Esophagus muscularis mucosa (tissue), 4 donors: Measurements from ENCODE around the gene TAF1C. TPM values are rescaled to one million over a fixed set of nuclear protein-coding genes. Genes with fewer than 3 reads are reported as not detected.

ENCODE experiments used
- DNase-seq: peaks from one replicate; pipeline ENCODE4 v3.0.0-alpha.2; 2017; ENCODE audit errors: extremely low spot score
- H3K27ac ChIP-seq, 4 donors: fragments of 200-600 bp; sonication (generic); replicated peaks in 1 of 4; 1 replicate in 3 of 4; 2 replicates in 1 of 4; pipeline ENCODE4 v1.5.1; 2016 to 2019; ENCODE audit warnings: mild to moderate bottlenecking in 1 of 4
- H3K27me3 ChIP-seq, 4 donors: fragments of 200-600 bp; sonication (generic); one replicate each; pipeline versions ENCODE4 v1.5.1 to v1.6.0; 2016 to 2019
- H3K36me3 ChIP-seq, 4 donors: fragments of 200-600 bp; sonication (generic); one replicate each; pipeline ENCODE4 v1.5.1; 2016 to 2019
- H3K4me1 ChIP-seq, 4 donors: fragments of 200-600 bp; sonication (generic); one replicate each; pipeline ENCODE4 v1.5.1; 2016 to 2019
- H3K4me3 ChIP-seq, 4 donors: fragments of 200-600 bp; sonication (generic); 1 replicate in 2 of 4; 2 replicates in 2 of 4; pipeline ENCODE4 v1.5.1; 2016 to 2019; ENCODE audit warnings: mild to moderate bottlenecking in 4 of 4, moderate library complexity in 1 of 4
- H3K9me3 ChIP-seq, 4 donors: fragments of 200-600 bp; sonication (generic); 1 replicate in 3 of 4; 2 replicates in 1 of 4; pipeline ENCODE4 v1.5.1; 2016 to 2019
- EP300 ChIP-seq: sonication (generic); formaldehyde crosslinking; IDR thresholded peaks from one replicate; pipeline ENCODE4 v1.6.1; 2017; ENCODE audit warnings: antibody characterized with exemption
- POLR2A ChIP-seq: fragments of 450-650 bp; IDR thresholded peaks from one replicate; pipeline ENCODE4 v1.6.1; 2017; ENCODE audit warnings: antibody characterized with exemption, moderate library complexity, mild to moderate bottlenecking, low read depth
- POLR2AphosphoS5 ChIP-seq, 2 donors: sonication (generic); formaldehyde crosslinking; IDR thresholded peaks; one replicate each; pipeline ENCODE4 v1.6.1; 2017; ENCODE audit warnings: antibody characterized with exemption in 2 of 2
- WGBS: methylation state at CpG from one replicate; pipeline ENCODE4 v1.1.5; 2018; 5-methylcytosine and 5-hydroxymethylcytosine counted together
- intact Hi-C: fragments of 100-400 bp; cut with DNase I; formaldehyde crosslinking; loops from one replicate; pipeline ENCODE4 v1.15.1; 2023
- total RNA-seq, 4 donors: library from RNA; depleted of rRNA; stranded (reverse); fragments of >200 nt; gene quantifications; one replicate each; pipeline versions ENCODE4 v1.1.0 to v1.2.1, GENCODE V29; 2016
- TF ChIP-seq, protein P1 (sequence below), 3 experiments: fragments of 200-600 bp in 2 of 3; fragments of 450-650 bp in 1 of 3; sonication (generic) in 2 of 3; IDR thresholded peaks; one replicate each; pipeline ENCODE4 v1.5.1; 2017 to 2019; ENCODE audit warnings: antibody characterized with exemption in 3 of 3, mild to moderate bottlenecking in 2 of 3, moderate library complexity in 1 of 3

Gene TAF1C
- total RNA-seq, 4 donors from 2014 or later: 15.6 to 39.6 (median 21.8) TPM

DNA sequence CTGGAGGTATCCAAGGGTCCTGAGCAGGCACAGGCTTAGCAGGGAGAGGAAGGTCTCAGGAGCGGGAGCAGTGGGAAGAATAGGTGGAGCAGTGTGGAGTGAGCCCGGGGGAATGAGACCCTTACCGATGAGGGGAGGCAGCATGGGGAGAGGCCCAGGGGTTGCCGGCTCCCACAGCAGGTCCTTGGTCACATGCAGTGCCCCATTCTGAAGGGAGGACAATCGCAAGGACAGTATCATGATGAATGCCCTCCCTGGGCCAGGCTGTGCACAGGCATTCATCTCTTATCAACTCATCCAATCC, 3.3 kb downstream of the TAF1C start:
- Histone ChIP-seq H3K36me3 (peaks cover 25 to 65% (median 63%) of the 10 kb centered on the region in 4 donors), H3K27ac (peak overlapping the region in 2 of 4 donors; percentile 5 to 33), H3K9me3 (no peaks in the 10 kb centered on the region), H3K4me3 (no peak overlapping the region), H3K4me1 (peaks cover 20 to 51% (median 45%) of the 10 kb centered on the region in 4 donors), H3K27me3 (no peaks in the 10 kb centered on the region)
- no peak for TF ChIP-seq EP300
- no peak for TF ChIP-seq POLR2A
- no peak for TF ChIP-seq POLR2AphosphoS5 (IDR thresholded peaks at IDR 0.05)
- TF ChIP-seq, protein P1, sequence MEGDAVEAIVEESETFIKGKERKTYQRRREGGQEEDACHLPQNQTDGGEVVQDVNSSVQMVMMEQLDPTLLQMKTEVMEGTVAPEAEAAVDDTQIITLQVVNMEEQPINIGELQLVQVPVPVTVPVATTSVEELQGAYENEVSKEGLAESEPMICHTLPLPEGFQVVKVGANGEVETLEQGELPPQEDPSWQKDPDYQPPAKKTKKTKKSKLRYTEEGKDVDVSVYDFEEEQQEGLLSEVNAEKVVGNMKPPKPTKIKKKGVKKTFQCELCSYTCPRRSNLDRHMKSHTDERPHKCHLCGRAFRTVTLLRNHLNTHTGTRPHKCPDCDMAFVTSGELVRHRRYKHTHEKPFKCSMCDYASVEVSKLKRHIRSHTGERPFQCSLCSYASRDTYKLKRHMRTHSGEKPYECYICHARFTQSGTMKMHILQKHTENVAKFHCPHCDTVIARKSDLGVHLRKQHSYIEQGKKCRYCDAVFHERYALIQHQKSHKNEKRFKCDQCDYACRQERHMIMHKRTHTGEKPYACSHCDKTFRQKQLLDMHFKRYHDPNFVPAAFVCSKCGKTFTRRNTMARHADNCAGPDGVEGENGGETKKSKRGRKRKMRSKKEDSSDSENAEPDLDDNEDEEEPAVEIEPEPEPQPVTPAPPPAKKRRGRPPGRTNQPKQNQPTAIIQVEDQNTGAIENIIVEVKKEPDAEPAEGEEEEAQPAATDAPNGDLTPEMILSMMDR (IDR thresholded peaks at IDR 0.05): no peak
- 94% methylated on average over 5 of the region's 5 CpGs for WGBS
- no peak for DNase-seq
- intact Hi-C loops: loop anchor here (10.0 kb wide), 2 partner anchors 69 to 229 kb away; partner anchors contain the start of genes MBTPS1 and OSGIN1

- Histone ChIP-seq H3K27ac (peak overlapping the region in 2 of 4 donors; percentile 5 to 33), H3K4me3 (no peak overlapping the region), H3K4me1 (peaks cover 26 to 57% (median 51%) of the 10 kb centered on the region in 4 donors), H3K36me3 (peaks cover 27 to 70% (median 68%) of the 10 kb centered on the region in 4 donors), H3K27me3 (no peaks in the 10 kb centered on the region), H3K9me3 (no peaks in the 10 kb centered on the region)
- intact Hi-C loops: loop anchor here (10.0 kb wide), 2 partner anchors 68 to 228 kb away; partner anchors contain the start of genes MBTPS1 and OSGIN1
- 97% methylated on average over 24 of the region's 26 CpGs for WGBS
- TF ChIP-seq POLR2AphosphoS5 (IDR thresholded peaks at IDR 0.05): no peak
- no peak for DNase-seq
These were observed 3.9 kb downstream of the TAF1C start for GRCh38 chr16:84182680-84183571.

- intact Hi-C loops: loop anchor here (10.0 kb wide), 2 partner anchors 67 to 227 kb away; partner anchors contain the start of genes MBTPS1 and OSGIN1
- Histone ChIP-seq H3K27me3 (no peaks in the 10 kb centered on the region), H3K27ac (no peak overlapping the region), H3K9me3 (no peaks in the 10 kb centered on the region), H3K4me3 (no peak overlapping the region), H3K36me3 (peaks cover 27 to 70% (median 68%) of the 10 kb centered on the region in 4 donors), H3K4me1 (peaks cover 34 to 63% (median 58%) of the 10 kb centered on the region in 4 donors)
- TF ChIP-seq POLR2AphosphoS5 (IDR thresholded peaks at IDR 0.05): no peak
- TF ChIP-seq POLR2A: no peak
- TF ChIP-seq, protein P1 (IDR thresholded peaks at IDR 0.05): no peak
- TF ChIP-seq EP300: no peak
- DNase-seq: no peak
- WGBS: 90% methylated on average over 12 of the region's 18 CpGs
These were observed 4.8 kb downstream of the TAF1C start for GRCh38 chr16:84182104-84182503.

DNA sequence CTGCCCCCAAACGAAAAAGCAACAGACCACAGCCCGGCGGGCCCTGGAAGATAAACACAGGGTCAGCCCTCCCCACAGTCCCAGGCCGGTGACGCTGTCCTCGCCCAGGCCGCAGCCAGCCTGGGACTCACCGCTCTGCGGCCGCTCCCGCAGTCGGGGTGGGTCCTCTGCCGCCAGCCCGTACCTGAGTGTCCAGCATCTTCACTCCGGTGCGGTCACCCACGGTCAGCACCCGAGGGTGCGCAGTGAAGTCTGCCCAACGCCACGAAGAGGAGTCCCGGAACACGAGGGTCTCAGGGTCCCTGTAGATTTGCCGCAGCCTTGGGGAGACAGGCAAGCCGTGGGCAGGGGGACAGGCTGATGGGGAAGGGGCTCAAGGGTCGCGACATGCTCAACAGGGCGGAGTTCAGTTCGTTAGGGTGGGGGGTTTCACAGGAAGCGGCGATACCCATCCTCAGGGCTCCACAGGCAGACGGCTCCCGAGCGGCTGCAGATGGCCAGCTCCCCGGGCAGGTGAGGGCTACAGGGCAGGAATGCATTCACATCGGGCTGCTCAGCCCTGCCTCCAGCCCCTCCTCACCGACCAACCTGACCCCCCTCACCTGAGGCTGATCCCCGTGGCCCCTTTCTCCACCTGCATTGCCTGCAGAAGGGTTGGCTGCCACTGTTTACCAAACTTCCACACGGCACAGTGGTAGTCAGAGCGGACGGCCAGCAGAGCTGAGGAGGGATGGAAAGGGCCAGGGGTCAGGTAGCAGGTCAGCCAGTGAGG, 5.5 kb downstream of the TAF1C start:
- no peaks in the 10 kb centered on the region for H3K9me3 ChIP-seq
- TF ChIP-seq POLR2A (no peak), POLR2AphosphoS5 (IDR thresholded peaks at IDR 0.05) (no peak), EP300 (no peak)
- TF ChIP-seq, protein P1 (IDR thresholded peaks at IDR 0.05): no peak
- no peaks in the 10 kb centered on the region for H3K27me3 ChIP-seq
- no peak overlapping the region for H3K27ac ChIP-seq
- H3K36me3 ChIP-seq: peaks cover 27 to 70% (median 68%) of the 10 kb centered on the region in 4 donors
- intact Hi-C loops: loop anchor here (10.0 kb wide), 2 partner anchors 67 to 227 kb away; partner anchors contain the start of genes MBTPS1 and OSGIN1
- H3K4me3 ChIP-seq: no peak overlapping the region
- DNase-seq: no peak
- peaks cover 42 to 71% (median 62%) of the 10 kb centered on the region in 4 donors for H3K4me1 ChIP-seq
- 84% methylated on average over 28 of the region's 41 CpGs for WGBS
